ENCODE data around the gene CYP4A22. TPM values are rescaled to one million over a fixed set of nuclear protein-coding genes. Genes with fewer than 3 reads are reported as not detected.
"Not testable (repeated sequence)": the region's sequence is repeated elsewhere in the genome, so short reads cannot be mapped to it uniquely, and the experiment has no call there.

Gene CYP4A22
- total and polyA plus RNA-seq, 7 donors, result 1.4 TPM; not detected in 6

- TF ChIP-seq POLR2AphosphoS5 (IDR thresholded peaks at IDR 0.05) (no peak), CTCF (IDR thresholded peaks at IDR 0.05) (no peak), EP300 (IDR thresholded peaks at IDR 0.05) (no peak), POLR2A (IDR thresholded peaks at IDR 0.05) (no peak)
- Histone ChIP-seq H3K4me3 (no peak overlapping the region), H3K9me3 (no peaks in the 10 kb centered on the region), H3K27ac (peak overlapping the region in 3 of 4 donors; percentile 3 to 30 (median 12)), H3K36me3 (no peaks in the 10 kb centered on the region), H3K27me3 (no peaks in the 10 kb centered on the region), H3K4me1 (peaks cover 0 to 21% (median 17%) of the 10 kb centered on the region in 4 donors)
- intact Hi-C loops (cut with DNase I), result loop anchor here (5.0 kb wide), 2 partner anchors 247 to 522 kb away; partner anchors contain the start of gene FOXD2
- 17 to 51% methylated on average over 5 of the region's 5 CpGs for WGBS, 2 donors
- DNase-seq, result no peak
Measured at GRCh38 chr1:47190509-47190855, 53.2 kb downstream of the CYP4A22 start.

- no peaks in the 10 kb centered on the region for H3K9me3 ChIP-seq
- H3K4me3 ChIP-seq, result no peak overlapping the region
- H3K27ac ChIP-seq, result peak overlapping the region in 2 of 4 donors; percentile 12 to 30
- peaks cover 0 to 21% (median 17%) of the 10 kb centered on the region in 4 donors for H3K4me1 ChIP-seq
- intact Hi-C loops (cut with DNase I), result loop anchor here (5.0 kb wide), 2 partner anchors 246 to 521 kb away; partner anchors contain the start of gene FOXD2
- H3K27me3 ChIP-seq, result no peaks in the 10 kb centered on the region
- H3K36me3 ChIP-seq, result no peaks in the 10 kb centered on the region
- no peak for DNase-seq
- 89 to 91% methylated on average over 6 of the region's 6 CpGs for WGBS, 2 donors
- TF ChIP-seq EP300 (IDR thresholded peaks at IDR 0.05), result no peak
- TF ChIP-seq POLR2AphosphoS5 (IDR thresholded peaks at IDR 0.05), result no peak
- TF ChIP-seq POLR2A (IDR thresholded peaks at IDR 0.05), result no peak
- no peak for TF ChIP-seq CTCF (IDR thresholded peaks at IDR 0.05)
Measured at GRCh38 chr1:47190857-47191256, 53.6 kb downstream of the CYP4A22 start.

- no peak overlapping the region for H3K4me3 ChIP-seq
- H3K36me3 ChIP-seq, result no peaks in the 10 kb centered on the region
- WGBS, 2 donors, result 48 to 69% methylated on average over 4 of the region's 4 CpGs
- H3K27ac ChIP-seq, result no peak overlapping the region
- peaks cover 0 to 21% (median 17%) of the 10 kb centered on the region in 4 donors for H3K4me1 ChIP-seq
- no peak for TF ChIP-seq CTCF (IDR thresholded peaks at IDR 0.05)
- no peak for TF ChIP-seq POLR2AphosphoS5 (IDR thresholded peaks at IDR 0.05)
- no peak for TF ChIP-seq EP300 (IDR thresholded peaks at IDR 0.05)
- TF ChIP-seq POLR2A (IDR thresholded peaks at IDR 0.05), result no peak
- intact Hi-C loops (cut with DNase I), result loop anchor here (5.0 kb wide), 2 partner anchors 245 to 520 kb away; partner anchors contain the start of gene FOXD2
- H3K27me3 ChIP-seq, result no peaks in the 10 kb centered on the region
- H3K9me3 ChIP-seq, result no peaks in the 10 kb centered on the region
- DNase-seq, result peak; percentile 50
Measured at GRCh38 chr1:47191940-47192457, 54.8 kb downstream of the CYP4A22 start.

- intact Hi-C loops (cut with DNase I), result loop anchor here (5.0 kb wide), 2 partner anchors 245 to 520 kb away; partner anchors contain the start of gene FOXD2
- Histone ChIP-seq H3K27me3 (peaks cover 0 to 5% (median 0%) of the 10 kb centered on the region in 3 donors), H3K4me1 (peaks cover 0 to 21% (median 17%) of the 10 kb centered on the region in 4 donors), H3K9me3 (no peaks in the 10 kb centered on the region), H3K36me3 (no peaks in the 10 kb centered on the region), H3K27ac (no peak overlapping the region), H3K4me3 (no peak overlapping the region)
- no peak for TF ChIP-seq POLR2AphosphoS5 (IDR thresholded peaks at IDR 0.05)
- peak; percentile 58 to 90 (median 84) for TF ChIP-seq CTCF (IDR thresholded peaks at IDR 0.05)
- WGBS, 2 donors, result 5 to 15% methylated on average over 10 of the region's 10 CpGs
- peak; percentile 84 for DNase-seq
Measured at GRCh38 chr1:47192458-47193384, 55.5 kb downstream of the CYP4A22 start.

- not testable (repeated sequence) for H3K27ac ChIP-seq, H3K36me3 ChIP-seq, H3K4me3 ChIP-seq, H3K9me3 ChIP-seq
- WGBS, 2 donors, result 88 to 93% methylated on average over 10 of the region's 10 CpGs
- peak; percentile 10 for DNase-seq
- intact Hi-C loops (cut with DNase I), result loop anchor here (5.0 kb wide), 2 partner anchors 244 to 519 kb away; partner anchors contain the start of gene FOXD2
- Histone ChIP-seq H3K27me3 (peaks cover 0 to 11% (median 0%) of the 10 kb centered on the region in 3 donors), H3K4me1 (peaks cover 0 to 21% (median 17%) of the 10 kb centered on the region in 4 donors)
Measured at GRCh38 chr1:47193496-47193895, 56.3 kb downstream of the CYP4A22 start.

Data from sigmoid colon (tissue), 7 donors.